SK-N-SH (cell line): ENCODE measurements around the gene RADIL.

Source experiments
- EP300 ChIP-seq, 2 experiments: IDR thresholded peaks; 2 replicates each; pipeline versions ENCODE4 v1.4.0 to v1.6.1; 2012; ENCODE audit warnings: borderline replicate concordance in 1 of 2, low read depth in 1 of 2, low read length in 1 of 2
- EZH2phosphoT487 ChIP-seq: fragments of 200-600 bp; sonication (generic); IDR thresholded peaks from 2 replicates; pipeline ENCODE4 v1.6.1; 2017; ENCODE audit warnings: low read depth, mixed run types, mild to moderate bottlenecking, antibody characterized with exemption, moderate library complexity, borderline replicate concordance
- NFIC ChIP-seq: IDR thresholded peaks from 2 replicates; pipeline ENCODE4 v1.4.0; 2012; ENCODE audit warnings: borderline replicate concordance
- NRF1 ChIP-seq: IDR thresholded peaks from 2 replicates; pipeline ENCODE4 v1.6.1; 2012; ENCODE audit warnings: low read depth, mild to moderate bottlenecking, low read length
- PBX3 ChIP-seq: IDR thresholded peaks from 2 replicates; pipeline ENCODE4; 2012
- POLR2AphosphoS5 ChIP-seq: IDR thresholded peaks from 2 replicates; pipeline ENCODE4 v1.6.1; 2012; ENCODE audit warnings: low read depth, low read length
- SMC3 ChIP-seq: IDR thresholded peaks from 2 replicates; pipeline ENCODE4 v1.6.1; 2012; ENCODE audit warnings: low read depth, low read length, improper control_type of control experiment
- USF1 ChIP-seq: IDR thresholded peaks from 2 replicates; pipeline ENCODE4 v1.4.0; 2012; ENCODE audit warnings: low read depth, borderline replicate concordance
- TF ChIP-seq, protein P1 (sequence below): fragments of 200-600 bp; sonication (generic); IDR thresholded peaks from 2 replicates; pipeline ENCODE4 v1.6.1; 2017; ENCODE audit warnings: antibody characterized with exemption, mild to moderate bottlenecking, moderate library complexity
- TF ChIP-seq, protein P2 (sequence below): IDR thresholded peaks from 2 replicates; pipeline ENCODE4 v1.4.0; 2012; ENCODE audit warnings: low read depth
- TF ChIP-seq, protein P3 (sequence below): IDR thresholded peaks from 2 replicates; pipeline ENCODE4 v1.6.1; 2012; ENCODE audit warnings: mild to moderate bottlenecking, low read depth, low read length, moderate library complexity

DNA sequence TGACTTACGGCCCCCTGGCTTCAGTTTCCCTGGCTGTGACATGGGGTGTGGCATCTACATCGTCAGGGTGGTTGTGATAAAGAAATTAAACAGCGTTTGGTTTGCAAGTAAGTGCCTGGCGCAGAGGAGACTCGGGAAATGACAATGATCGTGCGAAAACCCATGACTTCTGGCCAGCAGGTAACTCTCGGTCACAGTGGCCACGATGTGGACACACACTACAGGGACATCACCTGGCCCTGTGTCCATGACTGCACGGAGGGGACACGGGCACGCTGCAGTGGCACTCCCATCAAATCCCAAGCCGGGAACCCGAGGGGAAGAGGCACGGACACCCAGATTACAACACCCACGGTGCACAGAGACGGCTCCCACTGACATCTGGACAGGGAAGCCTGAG lies 50.3 kb downstream of the RADIL start:
- TF ChIP-seq, protein P1, sequence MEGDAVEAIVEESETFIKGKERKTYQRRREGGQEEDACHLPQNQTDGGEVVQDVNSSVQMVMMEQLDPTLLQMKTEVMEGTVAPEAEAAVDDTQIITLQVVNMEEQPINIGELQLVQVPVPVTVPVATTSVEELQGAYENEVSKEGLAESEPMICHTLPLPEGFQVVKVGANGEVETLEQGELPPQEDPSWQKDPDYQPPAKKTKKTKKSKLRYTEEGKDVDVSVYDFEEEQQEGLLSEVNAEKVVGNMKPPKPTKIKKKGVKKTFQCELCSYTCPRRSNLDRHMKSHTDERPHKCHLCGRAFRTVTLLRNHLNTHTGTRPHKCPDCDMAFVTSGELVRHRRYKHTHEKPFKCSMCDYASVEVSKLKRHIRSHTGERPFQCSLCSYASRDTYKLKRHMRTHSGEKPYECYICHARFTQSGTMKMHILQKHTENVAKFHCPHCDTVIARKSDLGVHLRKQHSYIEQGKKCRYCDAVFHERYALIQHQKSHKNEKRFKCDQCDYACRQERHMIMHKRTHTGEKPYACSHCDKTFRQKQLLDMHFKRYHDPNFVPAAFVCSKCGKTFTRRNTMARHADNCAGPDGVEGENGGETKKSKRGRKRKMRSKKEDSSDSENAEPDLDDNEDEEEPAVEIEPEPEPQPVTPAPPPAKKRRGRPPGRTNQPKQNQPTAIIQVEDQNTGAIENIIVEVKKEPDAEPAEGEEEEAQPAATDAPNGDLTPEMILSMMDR, result no peak
- no peak for TF ChIP-seq NRF1
- no peak for TF ChIP-seq EZH2phosphoT487
- TF ChIP-seq, protein P2, sequence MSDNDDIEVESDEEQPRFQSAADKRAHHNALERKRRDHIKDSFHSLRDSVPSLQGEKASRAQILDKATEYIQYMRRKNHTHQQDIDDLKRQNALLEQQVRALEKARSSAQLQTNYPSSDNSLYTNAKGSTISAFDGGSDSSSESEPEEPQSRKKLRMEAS, result no peak
- TF ChIP-seq, protein P3, sequence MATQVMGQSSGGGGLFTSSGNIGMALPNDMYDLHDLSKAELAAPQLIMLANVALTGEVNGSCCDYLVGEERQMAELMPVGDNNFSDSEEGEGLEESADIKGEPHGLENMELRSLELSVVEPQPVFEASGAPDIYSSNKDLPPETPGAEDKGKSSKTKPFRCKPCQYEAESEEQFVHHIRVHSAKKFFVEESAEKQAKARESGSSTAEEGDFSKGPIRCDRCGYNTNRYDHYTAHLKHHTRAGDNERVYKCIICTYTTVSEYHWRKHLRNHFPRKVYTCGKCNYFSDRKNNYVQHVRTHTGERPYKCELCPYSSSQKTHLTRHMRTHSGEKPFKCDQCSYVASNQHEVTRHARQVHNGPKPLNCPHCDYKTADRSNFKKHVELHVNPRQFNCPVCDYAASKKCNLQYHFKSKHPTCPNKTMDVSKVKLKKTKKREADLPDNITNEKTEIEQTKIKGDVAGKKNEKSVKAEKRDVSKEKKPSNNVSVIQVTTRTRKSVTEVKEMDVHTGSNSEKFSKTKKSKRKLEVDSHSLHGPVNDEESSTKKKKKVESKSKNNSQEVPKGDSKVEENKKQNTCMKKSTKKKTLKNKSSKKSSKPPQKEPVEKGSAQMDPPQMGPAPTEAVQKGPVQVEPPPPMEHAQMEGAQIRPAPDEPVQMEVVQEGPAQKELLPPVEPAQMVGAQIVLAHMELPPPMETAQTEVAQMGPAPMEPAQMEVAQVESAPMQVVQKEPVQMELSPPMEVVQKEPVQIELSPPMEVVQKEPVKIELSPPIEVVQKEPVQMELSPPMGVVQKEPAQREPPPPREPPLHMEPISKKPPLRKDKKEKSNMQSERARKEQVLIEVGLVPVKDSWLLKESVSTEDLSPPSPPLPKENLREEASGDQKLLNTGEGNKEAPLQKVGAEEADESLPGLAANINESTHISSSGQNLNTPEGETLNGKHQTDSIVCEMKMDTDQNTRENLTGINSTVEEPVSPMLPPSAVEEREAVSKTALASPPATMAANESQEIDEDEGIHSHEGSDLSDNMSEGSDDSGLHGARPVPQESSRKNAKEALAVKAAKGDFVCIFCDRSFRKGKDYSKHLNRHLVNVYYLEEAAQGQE, result no peak
- no peak for TF ChIP-seq USF1
- TF ChIP-seq EP300 (IDR thresholded peaks at IDR 0.05; ENCODE audit: borderline replicate concordance in 1 of 2, low read depth in 1 of 2, low read length in 1 of 2), result no peak
- TF ChIP-seq PBX3, result no peak
- TF ChIP-seq NFIC, result no peak
- no peak for TF ChIP-seq POLR2AphosphoS5
- no peak for TF ChIP-seq SMC3
